GM19397 (cell line): ENCODE measurements around the gene CLASP1.
"Not testable (repeated sequence)": the region's sequence is repeated elsewhere in the genome, so short reads cannot be mapped to it uniquely, and the experiment has no call there.

Source experiments
- ATAC-seq: cut with Tn5 transposase; IDR thresholded peaks from one replicate; pipeline ENCODE4 v1.9.1; 2021; ENCODE audit warnings: mild to moderate bottlenecking, moderate library complexity; ENCODE audit not compliant: unreplicated experiment

CLASP1 gene

DNA sequence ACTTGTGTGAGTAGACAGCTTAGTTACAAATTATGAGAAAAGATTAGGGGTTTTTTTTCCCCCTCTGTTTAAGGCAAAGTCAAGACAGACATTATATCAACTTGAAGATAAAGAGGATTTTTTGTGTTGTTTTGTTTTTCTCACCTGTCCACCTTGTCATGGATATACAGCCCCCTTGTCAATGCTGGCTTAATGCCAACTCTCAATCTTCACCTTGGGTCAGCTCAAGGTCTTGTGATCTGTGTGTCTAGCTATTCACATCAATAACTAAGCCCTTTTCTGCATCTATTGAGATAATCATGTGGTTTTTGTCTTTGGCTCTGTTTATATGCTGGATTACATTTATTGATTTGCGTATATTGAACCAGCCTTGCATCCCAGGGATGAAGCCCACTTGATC is 211.0 kb downstream of the CLASP1 start:
- not testable (repeated sequence) for ATAC-seq

DNA sequence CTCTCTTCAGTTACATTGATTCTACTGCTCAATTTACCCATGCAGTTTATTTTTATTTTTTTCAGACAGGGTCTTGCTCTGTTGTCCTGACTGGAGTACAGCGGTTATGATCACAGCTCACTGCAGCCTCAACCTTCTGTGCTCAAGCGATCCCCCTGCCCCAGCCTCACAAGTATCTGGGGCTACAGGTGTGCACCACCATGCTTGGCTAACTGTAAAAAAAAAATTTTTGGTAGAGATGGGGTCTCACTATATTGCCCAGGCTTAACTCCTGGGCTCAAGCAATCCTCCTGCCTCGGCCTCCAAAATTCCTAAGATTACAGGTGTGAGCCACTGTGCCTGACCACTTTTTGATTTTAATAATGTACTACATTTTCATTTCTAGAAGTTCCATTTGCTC is 212.3 kb downstream of the CLASP1 start:
- no peak for ATAC-seq

GRCh38 chr2:121435790-121436189 is 213.5 kb downstream of the CLASP1 start:
- ATAC-seq: no peak

- no peak for ATAC-seq
Observed at GRCh38 chr2:121431214-121431613, 218.0 kb downstream of the CLASP1 start.

- ATAC-seq: no peak
Observed at GRCh38 chr2:121429927-121430520, 219.2 kb downstream of the CLASP1 start.

GRCh38 chr2:121429119-121429903 is 220.0 kb downstream of the CLASP1 start:
- no peak for ATAC-seq

GRCh38 chr2:121427187-121427689 is 222.0 kb downstream of the CLASP1 start:
- no peak for ATAC-seq

DNA sequence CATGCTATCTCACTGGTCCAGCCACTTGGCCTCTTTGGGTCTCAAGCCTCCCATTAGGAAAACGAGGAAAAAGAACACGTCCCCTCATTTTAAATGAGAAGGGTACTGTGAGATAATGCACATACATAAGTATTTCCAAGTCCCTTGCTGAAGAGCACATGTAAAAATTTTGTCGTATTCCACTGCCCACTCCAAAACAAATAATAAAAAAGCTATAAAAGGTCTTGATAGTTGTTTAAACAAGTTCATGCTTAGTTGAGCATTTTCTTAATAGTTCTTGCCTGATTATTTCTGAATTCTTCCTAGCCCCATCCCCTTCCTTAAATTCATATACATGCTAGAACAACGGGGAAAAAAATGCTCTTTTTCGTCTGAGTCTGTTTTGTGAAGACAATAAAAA is 228.8 kb downstream of the CLASP1 start:
- ATAC-seq: no peak

DNA sequence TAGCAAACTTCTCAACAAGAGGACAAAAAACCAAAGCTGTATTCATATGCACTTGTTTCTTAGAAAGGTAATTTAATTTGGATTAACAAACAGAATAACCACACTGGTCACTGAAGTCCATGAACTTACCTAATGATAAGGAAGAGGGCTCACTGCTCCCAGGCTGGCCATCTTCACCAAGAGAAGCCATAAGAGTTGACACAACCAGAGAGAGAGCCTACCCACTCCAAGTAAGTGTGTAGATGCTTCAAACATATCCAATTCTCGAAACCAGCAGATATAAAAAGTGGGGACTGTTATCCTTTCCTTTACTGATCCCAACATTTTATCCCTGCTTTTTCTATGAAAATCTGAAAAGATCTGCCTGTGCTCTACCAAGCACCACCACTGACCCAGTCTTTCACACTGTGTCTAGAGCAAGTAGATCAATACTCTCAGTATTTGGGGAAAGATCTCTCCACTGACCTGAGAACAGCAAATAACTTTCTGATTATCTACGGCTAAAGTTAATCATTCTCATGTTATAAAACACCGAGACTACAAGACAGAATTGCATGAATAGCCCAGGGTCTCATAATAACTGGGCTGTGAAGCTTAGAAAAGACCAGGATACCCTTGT is 230.1 kb downstream of the CLASP1 start:
- ATAC-seq: no peak

DNA sequence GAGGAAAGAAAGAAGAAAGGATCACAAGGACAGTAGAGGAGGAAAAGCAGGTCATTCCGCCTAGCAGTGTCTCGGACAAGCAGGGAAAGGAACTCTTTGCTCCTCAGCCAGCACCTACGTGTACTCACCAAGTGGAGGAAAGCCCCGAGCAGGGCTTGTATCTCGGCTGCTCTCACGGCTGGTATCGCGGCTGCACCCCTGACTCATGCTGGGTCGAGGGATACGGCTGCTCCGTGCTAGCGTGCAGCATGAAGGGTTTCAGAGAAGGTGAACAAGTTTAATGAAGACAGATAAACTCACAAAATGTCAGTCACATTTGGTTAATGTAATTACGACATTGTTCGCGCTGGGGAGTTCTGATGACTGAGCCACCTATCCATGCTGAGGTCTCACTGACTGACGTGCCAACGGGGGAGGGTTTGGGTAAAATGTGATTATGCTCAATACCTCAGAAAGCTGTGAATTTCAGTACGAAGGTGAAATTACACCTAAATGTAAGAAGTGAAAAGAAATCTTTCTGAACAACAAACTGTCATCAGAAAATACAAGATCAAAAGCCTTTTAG is 230.7 kb downstream of the CLASP1 start:
- ATAC-seq: no peak

DNA sequence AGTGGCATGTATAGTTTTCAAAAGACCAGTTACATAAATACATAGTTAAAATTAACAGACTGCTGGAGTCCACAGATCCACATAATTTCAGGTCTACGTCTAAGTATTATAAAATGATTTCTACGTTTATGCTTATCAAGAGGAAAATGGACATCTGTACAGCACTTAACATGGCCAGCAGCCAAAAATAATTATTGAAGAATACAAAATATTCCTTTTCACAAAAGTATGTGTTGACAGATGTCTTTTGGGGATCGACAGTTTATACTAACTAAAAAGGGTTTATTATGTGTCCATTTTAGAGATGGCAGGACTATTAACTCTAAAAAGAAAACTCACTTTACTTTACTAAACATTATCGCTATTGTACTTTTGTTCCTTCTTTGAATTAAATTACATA is 231.4 kb downstream of the CLASP1 start:
- no peak for ATAC-seq

GRCh38 chr2:121415727-121416126 is 233.5 kb downstream of the CLASP1 start:
- no peak for ATAC-seq

- no peak for ATAC-seq
Observed at GRCh38 chr2:121412349-121412748, 236.9 kb downstream of the CLASP1 start.

GRCh38 chr2:121409966-121410365 is 239.3 kb downstream of the CLASP1 start:
- ATAC-seq: no peak

DNA sequence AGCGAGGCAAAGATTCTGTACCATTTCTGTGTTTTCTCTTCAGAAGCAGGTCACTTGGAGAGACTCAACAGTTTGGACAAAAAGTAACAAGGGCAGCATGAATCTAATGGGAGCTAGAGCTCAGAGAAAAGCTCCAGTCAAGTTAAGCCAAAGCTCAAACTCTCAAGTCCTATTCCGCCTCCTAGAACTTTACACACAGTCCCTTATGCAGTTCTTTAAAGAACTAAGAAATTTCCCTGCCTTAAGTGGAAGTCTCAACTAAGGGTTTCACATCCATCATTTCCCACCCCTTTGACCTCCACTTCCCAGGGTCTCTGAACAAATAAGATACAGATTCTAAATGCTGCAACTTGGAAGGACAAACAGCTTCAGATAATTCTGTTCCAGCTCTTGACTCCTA is 239.9 kb downstream of the CLASP1 start:
- no peak for ATAC-seq

DNA sequence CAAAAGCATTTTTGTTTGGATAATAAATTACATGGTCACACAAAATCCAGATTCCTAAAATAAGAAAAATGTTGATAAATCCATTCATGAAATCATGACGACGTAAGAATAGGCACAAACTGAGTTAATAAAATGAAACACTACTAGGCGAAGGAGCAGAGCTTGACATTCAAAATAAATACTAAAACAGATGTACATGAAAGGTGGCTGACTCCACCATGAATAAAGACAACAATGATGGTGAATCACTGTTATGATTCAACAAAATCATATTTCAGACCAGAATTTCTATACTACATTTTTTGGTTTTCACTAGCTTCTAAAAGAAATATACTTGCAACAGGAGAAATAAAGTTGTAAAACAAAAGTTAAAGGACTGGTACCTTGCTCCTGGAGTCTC is 240.6 kb downstream of the CLASP1 start:
- ATAC-seq: no peak

- ATAC-seq: no peak
Observed at GRCh38 chr2:121405233-121405632, 244.0 kb downstream of the CLASP1 start.

DNA sequence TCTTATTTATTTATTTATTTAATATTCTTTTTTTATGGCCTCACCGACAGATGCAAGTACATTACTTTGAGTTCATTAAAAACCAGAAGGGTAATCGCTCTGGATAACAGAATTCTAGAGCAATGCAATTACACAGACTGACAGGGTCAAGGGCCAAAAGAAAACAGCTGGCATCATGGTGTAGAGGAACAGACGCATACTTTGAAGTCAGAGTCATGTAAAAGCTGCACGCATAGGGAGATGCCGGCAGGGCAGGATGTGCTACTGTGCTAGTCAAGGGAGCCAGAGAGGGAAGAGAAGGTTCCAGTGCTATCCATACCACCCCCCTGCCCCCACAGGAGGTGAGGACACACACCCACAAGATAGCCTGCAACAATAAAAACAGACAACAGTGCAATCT is 249.1 kb downstream of the CLASP1 start:
- ATAC-seq: no peak

GRCh38 chr2:121398853-121399252 is 250.4 kb downstream of the CLASP1 start:
- no peak for ATAC-seq

GRCh38 chr2:121390082-121390692 is 259.1 kb downstream of the CLASP1 start:
- ATAC-seq: no peak

- no peak for ATAC-seq
Observed at GRCh38 chr2:121388371-121388770, 260.9 kb downstream of the CLASP1 start.
